Neural cell (in vitro differentiated cells): ENCODE results near the gene LMAN2L.

Experiments used
- CTCF ChIP-seq: fragments of 450-650 bp; IDR thresholded peaks from 2 replicates; pipeline ENCODE4 v1.5.1; 2014; ENCODE audit warnings: antibody characterized with exemption, mild to moderate bottlenecking, moderate library complexity; ENCODE audit not compliant: poor library complexity, severe bottlenecking
- EP300 ChIP-seq: fragments of 450-650 bp; conservative IDR thresholded peaks from 2 replicates; pipeline ENCODE4 v1.6.1; 2014; ENCODE audit warnings: antibody characterized with exemption, mild to moderate bottlenecking, moderate library complexity; ENCODE audit not compliant: poor library complexity, severe bottlenecking
- TF ChIP-seq, protein P1 (sequence below): IDR thresholded peaks from 2 replicates; pipeline ENCODE4 v1.6.1; 2012; ENCODE audit warnings: borderline replicate concordance

- no peak for TF ChIP-seq CTCF
- TF ChIP-seq, protein P1, sequence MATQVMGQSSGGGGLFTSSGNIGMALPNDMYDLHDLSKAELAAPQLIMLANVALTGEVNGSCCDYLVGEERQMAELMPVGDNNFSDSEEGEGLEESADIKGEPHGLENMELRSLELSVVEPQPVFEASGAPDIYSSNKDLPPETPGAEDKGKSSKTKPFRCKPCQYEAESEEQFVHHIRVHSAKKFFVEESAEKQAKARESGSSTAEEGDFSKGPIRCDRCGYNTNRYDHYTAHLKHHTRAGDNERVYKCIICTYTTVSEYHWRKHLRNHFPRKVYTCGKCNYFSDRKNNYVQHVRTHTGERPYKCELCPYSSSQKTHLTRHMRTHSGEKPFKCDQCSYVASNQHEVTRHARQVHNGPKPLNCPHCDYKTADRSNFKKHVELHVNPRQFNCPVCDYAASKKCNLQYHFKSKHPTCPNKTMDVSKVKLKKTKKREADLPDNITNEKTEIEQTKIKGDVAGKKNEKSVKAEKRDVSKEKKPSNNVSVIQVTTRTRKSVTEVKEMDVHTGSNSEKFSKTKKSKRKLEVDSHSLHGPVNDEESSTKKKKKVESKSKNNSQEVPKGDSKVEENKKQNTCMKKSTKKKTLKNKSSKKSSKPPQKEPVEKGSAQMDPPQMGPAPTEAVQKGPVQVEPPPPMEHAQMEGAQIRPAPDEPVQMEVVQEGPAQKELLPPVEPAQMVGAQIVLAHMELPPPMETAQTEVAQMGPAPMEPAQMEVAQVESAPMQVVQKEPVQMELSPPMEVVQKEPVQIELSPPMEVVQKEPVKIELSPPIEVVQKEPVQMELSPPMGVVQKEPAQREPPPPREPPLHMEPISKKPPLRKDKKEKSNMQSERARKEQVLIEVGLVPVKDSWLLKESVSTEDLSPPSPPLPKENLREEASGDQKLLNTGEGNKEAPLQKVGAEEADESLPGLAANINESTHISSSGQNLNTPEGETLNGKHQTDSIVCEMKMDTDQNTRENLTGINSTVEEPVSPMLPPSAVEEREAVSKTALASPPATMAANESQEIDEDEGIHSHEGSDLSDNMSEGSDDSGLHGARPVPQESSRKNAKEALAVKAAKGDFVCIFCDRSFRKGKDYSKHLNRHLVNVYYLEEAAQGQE, result no peak
- no peak for TF ChIP-seq EP300
Observed at GRCh38 chr2:96771796-96772618, 32.1 kb upstream of the LMAN2L start.
